ENCODE results near the gene SLC23A2.

GRCh38 chr20:4881006-4881730 is 120.1 kb downstream of the SLC23A2 start:
- TF ChIP-seq CTCF (IDR thresholded peaks at IDR 0.05; ENCODE audit: low read depth, low read length), result no peak
- no peak for TF ChIP-seq POLR2A (IDR thresholded peaks at IDR 0.05; ENCODE audit: extremely low read depth, insufficient read length)
- no peak for TF ChIP-seq MAX (IDR thresholded peaks at IDR 0.05; ENCODE audit: low read depth, low read length)

All from NB4 (cell line).